ENCODE results near the gene PLCB2.

PLCB2 gene, protein sequence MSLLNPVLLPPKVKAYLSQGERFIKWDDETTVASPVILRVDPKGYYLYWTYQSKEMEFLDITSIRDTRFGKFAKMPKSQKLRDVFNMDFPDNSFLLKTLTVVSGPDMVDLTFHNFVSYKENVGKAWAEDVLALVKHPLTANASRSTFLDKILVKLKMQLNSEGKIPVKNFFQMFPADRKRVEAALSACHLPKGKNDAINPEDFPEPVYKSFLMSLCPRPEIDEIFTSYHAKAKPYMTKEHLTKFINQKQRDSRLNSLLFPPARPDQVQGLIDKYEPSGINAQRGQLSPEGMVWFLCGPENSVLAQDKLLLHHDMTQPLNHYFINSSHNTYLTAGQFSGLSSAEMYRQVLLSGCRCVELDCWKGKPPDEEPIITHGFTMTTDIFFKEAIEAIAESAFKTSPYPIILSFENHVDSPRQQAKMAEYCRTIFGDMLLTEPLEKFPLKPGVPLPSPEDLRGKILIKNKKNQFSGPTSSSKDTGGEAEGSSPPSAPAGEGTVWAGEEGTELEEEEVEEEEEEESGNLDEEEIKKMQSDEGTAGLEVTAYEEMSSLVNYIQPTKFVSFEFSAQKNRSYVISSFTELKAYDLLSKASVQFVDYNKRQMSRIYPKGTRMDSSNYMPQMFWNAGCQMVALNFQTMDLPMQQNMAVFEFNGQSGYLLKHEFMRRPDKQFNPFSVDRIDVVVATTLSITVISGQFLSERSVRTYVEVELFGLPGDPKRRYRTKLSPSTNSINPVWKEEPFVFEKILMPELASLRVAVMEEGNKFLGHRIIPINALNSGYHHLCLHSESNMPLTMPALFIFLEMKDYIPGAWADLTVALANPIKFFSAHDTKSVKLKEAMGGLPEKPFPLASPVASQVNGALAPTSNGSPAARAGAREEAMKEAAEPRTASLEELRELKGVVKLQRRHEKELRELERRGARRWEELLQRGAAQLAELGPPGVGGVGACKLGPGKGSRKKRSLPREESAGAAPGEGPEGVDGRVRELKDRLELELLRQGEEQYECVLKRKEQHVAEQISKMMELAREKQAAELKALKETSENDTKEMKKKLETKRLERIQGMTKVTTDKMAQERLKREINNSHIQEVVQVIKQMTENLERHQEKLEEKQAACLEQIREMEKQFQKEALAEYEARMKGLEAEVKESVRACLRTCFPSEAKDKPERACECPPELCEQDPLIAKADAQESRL

DNA sequence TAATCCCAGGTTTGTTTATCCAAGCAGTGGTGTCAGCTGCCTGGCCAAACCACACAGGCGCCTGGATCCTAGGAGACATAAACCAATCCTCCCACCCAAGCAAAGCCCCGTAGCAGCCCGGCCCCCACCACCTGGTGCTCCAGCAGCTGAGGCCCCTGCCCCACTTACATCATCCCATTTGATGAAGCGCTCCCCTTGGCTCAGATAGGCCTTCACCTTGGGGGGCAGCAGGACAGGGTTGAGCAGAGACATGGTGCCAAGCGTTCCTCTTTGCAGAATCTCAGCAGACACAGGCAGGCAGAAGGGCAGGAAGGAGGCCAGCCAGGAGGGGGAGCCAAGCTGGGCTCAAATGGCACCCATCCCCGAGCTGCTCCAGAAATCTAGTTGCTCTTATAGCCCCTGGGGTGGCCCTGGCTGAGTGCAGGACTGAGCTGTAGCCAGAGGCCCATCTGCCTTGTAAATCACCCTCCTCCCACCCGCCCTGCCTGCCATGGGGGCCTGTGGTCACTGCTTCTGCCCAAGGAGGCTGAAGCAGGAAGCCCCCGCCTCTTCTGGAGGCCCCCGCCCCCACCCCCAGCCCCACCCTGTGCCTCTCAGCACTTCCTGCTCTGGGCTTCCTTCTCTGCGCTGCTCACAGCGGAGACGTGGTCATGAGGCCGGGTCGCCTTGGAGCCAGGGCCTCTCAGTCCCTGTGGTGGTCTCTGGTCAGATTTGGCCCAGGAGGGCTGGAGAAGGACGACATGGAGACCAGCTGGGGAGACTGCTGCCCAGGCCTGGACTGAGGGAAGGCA lies at the start of gene PLCB2:
TSS of gene PLCB2 (minus strand) at position 515 of the 791 bp plus-strand sequence. CDS start at position 252, 263 bp downstream.
- peak; percentile 73 for DNase-seq

DNA sequence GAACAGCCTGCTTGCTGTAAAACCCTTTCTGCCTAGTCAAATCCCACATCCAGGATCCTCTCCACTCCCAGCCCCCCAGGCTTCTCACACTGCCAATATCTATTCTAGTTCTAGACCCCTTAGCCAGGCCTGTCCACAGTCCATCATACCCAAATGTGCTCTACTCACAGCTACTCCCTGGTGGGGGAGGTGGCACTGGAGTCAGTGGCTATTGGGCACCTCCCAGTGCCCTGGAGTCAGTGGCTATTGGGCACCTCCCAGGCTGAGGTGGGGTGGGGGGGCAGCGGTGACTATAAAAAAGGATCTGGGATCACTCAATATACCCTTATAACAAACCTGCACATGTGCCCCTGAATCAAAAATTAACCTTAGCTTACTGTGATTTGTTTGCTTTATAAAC lies 49.5 kb upstream of the PLCB2 start:
- DNase-seq = no peak

DNA sequence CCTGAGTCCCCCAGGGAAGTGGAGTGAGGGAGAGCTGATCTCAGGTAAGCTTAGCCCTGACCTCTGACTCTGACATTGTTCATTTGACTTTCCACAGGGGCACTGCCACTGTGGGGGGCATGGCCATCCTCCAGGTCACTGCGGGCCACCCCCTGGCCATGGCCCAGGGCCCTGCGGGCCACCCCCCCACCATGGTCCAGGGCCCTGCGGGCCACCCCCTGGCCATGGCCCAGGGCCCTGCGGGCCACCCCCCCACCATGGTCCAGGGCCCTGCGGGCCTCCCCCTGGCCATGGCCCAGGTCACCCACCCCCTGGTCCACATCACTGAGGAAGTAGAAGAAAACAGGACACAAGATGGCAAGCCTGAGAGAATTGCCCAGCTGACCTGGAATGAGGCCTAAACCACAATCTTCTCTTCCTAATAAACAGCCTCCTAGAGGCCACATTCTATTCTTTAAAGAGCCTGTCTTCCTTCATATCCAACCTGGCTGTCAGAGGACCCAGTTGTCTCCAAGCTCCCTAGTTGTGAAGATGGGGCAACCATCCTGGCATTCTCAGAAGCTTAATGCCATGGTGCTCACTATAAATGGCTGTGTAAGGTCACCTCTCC lies 48.3 kb upstream of the PLCB2 start:
- DNase-seq = no peak

DNA sequence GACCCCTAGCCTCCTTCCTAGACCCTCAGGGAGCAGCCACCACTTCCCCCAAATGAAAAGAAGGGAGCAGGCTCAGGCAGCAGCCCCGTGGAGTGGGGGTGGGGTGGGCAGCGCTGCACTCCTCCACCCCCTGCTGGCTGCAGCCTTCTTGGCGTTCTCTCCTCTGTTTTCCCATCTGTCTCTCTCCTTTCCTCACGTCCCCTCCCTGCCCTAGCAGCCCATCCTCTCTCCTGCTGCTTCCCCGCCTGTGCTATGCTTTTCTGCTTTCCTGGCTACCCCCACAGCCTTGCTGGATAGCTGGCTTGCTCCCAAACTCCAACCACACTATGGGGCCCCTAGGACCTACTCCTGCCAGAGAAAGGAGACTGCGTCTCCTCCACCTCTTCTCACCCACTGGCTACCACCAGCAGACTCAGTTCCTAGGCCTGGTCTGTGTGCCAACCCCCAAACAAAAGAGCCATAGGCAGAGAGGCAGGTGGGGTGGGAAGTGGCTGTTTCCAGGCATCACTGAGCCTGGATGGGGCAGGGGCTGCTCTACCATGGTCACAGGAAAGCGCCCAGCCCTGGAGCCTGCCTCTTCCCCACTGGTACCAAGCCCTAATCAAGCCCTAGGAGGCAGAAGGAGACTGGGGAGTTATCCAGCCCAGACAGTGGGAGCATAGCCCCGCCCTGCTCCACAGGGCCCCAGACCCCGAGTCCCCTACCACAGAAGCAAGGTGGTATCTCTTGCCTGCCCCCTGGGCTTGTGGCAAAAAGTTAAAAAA lies 46.9 kb upstream of the PLCB2 start:
- no peak for DNase-seq

DNA sequence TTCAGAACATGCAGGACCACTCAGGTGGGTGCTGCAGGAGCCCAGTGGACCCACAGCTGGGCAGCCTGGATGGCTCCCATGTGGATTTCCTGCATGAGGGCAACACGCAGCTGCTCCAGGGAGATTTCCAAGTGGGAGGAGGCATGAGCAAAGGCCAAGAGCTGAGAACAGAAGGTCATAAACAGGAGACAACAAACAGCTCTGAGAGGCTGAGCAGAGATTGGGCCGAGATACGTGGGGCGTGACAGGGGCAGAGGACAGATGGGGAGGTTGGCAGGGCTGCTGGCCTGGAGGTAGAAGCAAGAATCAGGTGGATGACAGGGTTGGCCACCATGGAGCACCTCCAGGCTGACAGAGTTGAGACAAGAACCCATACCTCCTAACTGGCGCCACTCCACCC lies 46.0 kb upstream of the PLCB2 start:
- no peak for DNase-seq

DNA sequence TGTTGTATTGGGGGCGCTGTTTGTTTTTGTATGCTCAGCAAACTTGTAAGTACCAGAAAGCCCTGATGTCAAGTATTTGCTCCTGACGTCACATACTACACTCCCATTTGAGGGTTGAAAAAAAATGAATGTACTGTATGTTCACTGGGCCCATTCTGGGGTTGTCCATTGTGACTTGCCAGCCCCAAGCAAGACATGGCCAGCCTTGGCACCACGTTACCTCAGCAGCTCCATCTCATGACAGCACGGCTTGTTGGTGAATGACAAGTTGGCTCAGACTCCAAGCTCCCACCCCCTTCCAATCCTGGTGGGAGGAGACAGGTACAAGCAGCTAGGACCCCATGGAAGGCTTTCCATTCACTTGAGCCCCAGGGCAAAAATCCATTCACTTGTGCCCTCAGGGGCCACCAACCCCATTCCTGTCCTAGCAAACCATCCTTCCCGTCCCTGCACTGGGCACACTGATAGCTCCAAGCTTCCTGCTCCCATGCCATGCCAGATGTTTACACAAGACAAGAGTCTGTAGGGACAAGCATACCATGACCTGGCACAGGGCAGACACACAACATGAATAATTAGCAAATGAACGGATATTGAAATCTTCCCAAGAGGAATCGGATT lies 44.7 kb upstream of the PLCB2 start:
- no peak for DNase-seq

DNA sequence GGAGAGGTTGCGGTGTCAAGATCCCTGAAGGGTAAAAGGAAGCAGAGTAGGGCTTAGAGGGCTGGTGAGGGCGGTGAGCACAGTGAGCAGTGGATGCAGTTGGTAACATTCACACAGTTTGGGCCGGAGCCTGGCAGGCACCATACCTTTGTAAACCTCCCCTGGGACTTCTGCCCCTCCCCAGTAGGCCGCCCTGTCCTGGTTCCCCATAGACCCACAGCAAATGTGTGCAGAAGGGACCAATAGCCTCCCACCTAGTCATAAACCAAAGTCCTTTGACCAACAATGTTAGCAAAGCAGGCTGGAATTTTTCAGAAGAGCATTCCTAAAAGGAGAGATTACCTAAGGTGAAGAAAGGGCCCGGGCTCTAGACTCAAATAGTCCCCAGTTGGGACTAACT lies 41.4 kb upstream of the PLCB2 start:
- DNase-seq = no peak

DNA sequence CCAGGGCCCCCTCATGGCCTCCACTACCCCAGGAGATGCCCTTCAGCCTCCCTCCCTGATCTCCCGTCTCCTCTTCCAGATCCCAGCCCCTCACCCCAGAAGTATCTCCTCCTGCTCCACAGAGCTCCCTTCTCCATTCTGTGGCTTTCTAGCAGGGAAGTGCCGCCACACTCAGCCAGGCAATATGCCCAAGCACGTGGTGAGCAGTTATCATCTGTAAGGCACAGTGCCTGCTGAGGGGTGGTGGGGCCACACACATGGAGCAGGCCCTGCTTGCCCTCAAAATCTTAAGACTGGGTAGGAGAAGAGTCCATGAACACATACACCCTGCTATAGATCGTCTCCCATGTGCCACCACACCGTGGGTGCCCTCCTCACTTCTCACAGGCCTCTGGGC lies 40.7 kb upstream of the PLCB2 start:
- DNase-seq = no peak

DNA sequence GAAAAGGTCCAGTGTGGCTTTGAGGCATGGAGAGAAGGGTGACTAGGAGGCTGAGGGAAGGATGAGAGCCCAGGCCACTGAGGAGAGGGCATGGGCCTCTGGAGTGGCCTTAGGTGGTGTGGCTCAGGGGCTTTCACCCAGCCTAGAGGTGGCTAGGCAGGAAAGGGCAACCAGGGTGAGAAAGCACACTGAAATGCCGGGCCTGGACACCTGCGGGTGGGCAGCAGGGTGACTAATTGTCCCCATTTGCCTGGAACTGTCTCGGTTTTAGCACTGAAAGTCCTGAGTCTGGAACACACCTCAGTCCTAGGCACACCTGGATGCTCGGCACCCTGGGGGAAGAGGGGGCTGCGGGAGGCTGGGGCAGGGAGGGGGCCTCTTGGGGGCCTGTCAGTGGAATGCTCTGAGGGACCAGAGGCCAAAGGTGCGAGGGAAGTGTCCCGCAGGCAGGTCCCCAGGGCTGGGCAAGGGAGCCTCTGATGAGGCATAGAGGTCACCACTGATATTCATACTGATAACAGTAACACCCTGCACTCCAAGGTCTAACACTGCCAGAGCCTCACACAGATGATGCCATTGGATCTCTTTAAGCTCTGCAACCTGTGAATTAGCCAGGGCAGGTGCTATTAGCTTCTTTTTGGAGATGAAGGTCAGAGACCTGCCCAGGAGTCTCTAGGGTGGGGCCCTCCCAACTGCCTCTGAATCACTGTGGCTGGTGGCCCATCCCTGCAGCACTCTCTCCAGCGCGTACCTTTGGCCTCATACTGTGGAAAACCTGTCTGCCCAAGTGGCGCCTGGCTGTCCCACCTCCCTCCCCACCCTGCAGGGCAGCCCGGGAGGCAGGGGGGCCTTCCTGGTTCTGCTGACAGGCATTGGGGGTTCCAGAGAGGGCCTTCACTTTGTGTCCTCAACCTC lies 40.1 kb upstream of the PLCB2 start:
- no peak for DNase-seq

DNA sequence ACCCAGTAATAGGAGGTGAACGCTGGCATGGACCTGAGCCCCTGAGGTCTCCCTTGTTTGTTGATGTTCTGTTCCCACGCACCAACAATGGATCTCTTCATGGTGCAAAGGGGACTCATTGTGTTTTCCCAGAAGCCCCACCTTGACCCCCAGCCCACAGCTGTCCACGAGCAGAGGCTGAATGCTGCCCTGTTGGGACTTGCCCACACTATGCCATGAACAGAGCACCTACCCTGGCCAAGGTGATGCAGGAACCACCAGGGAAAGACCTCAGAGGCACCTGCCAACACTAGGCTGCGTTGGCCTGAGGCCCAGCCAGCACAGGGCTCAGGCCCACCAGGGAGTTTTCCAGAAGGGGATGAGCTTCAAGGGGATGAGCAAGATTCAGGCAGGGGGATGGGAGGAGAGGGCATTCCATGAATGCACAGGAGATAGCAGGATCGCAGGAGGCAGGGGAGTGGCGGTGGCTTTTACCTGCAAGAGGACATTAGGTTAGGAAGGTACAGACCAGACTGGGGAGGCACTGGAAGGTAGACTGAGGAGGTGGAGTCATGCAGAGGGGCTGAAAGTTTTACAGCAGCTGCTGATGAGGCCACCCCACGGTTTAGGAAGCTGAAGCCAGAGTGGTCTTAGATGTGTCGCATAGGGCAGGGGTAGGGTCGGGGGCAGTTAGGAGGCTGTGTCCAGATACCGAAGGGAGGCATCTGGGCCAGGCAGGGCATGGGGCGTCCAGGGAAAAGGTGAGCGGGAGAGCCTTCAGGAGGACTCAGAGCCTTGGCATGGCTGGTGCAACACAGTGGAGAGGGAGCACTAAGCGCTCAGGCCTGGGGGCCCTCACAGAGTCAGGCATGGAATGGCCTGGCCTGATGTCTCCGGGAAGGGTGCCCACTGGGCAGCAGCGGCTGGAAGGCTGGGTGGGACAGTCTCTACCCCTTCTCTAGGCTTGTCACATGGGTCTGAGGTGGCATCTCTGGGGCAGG lies 39.1 kb upstream of the PLCB2 start:
- no peak for DNase-seq

DNA sequence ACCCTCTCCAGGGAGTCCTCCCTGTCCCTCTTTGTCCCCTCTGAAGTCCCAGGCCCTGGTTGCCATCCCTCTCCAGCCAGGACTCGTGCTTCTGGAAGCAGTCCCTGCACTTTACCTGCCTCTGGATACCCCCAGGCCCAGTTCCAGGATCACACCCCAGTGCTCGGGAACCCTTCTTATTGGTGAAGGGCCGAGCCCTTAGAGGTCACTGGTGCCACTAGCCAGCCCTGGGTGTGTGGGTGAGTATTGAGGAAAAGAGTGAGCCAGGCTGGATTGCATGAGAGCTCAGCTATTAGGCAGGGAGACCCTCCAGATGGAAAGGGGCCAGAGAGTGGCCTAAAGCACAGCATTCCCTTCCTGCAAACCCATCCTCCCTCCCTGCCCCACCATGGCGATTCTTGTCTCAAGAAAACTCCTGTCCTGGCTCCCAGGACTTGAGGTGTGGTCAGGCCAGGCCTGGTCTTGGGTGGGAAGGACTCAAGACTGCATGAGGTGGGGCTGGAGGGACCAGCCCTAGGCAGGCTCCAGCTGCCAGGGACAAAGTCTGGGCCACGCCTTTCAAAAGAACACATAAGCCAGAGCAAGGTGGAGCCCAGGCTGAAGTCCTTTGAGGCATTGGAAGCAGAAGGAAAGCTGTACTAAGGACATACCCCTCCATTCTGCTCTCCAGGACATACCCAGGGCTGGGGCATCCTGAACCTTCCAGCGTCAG lies 38.3 kb upstream of the PLCB2 start:
- DNase-seq = no peak

DNA sequence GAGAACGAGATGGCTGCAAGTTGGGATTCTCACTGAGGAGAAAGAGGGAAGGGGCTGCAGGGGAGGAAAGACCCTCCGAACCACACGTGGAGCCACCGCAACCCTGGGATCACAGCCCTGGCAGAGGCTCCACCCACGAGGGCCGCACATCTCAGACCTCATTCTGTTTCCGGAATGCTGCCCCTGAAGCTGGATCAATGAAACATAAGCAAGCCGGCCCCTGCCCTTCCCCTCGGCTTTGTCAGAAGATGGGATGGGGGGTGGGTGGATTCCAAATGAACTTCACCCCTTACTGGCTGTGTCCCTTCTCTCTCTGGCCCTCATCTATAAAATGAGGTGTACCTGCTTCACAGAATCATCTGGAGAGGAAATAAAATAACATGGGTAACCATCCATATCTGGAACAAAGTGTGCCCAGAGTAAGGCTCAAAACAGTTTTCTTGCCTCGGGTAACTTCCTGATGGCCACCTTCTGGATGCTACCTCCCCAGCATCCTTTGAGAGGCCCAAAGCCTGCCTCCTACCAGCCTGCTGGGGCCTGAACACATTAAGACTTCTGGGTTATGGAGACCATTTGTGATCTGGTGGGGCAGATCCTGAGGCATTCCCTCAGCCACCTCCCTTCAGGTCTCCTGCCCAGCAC lies 37.6 kb upstream of the PLCB2 start:
- DNase-seq = no peak

DNA sequence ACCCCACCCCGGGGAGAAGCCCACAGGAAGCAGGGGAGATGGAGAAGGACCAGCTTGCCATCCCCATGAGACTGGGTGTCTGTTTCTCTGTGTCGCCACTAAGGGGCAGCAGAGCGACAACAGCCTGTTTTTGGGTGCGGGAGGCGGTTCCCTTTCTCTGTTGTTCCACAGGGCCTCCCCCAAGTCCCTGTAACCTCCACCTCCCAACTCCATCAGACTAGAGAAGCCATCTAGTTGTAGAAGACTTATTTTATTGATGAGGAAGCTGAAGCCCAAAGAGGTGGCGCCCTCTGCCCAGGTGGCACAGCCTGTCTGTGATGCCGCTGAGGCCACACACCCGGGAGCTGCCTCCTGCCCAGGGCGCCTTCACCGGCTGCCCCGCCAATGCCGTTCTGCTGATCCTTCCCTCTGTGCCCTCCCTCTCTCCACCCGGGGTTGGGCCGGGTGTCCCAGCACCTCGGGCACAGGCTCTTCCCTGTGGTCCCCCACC lies 36.9 kb upstream of the PLCB2 start:
- peak; percentile 79 for DNase-seq

DNA sequence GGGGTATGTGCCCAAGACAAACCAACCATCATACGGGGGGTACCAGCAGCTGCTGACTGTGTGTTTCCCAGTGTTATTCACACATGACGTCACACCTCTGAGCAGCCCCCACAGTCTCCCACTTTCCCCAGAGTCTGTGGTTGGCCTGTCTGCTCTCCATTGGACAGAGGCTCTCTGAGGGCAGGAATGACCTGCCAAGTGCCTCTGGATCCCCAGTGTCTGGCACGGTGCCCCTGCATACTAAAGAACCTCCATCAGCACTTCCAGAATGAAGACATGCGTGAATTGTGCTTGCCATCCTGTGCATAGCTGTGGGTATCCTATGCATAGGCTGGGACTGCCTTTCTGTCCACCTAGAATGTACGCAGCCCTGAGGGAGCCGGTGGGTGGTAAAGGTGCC lies 36.5 kb upstream of the PLCB2 start:
- no peak for DNase-seq

DNA sequence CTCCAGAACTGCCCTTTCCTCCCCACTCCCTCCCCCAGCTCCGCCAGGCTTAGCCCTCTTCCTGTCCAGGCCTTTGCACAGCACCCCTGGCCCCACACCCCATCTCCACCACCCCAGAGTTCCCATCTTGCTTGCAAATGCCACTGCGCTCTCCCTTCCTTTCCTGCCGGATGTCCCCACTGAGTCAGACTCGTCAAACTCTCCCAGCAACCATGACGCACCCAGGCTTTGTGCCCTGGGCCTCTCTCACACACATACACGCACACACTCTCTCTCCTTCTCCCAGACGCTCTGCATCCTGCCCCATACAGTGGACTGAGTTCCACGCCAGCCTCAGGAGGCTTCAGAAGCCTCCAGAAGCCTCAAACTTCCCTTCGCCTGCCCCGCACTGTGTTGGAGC lies 35.8 kb upstream of the PLCB2 start:
- no peak for DNase-seq

DNA sequence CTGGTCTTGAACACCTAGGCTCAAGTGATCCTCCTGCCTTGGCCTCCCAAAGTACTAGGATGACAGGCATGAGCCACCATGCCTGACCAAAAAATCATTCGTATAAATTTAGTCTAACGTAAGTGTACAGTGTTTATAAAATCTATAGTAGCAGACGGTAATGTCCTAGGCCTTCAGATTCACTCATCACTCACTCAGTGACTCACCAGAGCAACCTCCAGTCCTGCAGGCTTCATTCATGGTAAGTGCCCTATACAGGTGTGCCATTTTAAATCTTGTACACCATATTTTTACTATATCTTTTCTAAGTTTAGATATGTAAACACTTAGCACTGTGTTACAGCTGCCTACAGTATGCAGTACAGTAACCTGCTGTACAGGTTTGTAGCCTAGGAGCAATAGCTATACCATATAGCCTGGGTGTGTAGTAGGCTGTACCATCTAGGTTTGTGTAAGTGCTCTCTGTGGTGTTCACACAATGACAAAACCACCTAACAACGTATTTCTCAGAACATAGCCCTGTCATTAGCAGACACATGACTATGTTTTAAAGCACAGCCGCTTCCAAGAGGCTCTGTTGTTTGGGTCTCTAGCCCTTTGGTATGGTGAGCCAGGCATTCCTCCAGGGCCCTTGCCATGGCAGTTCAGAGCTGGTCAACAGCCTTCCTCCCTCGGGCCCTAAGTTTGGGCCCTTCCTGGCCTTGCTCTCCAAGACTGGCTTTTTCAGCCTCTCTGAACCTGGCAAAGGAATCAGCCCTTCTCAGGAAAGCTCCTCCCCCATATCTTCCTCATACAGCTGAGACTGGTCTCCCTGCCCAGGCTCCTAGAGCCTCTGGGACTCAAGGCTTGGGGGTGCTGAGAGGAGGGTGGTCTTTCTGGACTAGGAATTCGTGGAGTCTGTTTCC lies 34.9 kb upstream of the PLCB2 start:
- no peak for DNase-seq
